ENCODE results near the gene ATP2A2. TPM values are rescaled to one million over a fixed set of nuclear protein-coding genes. Genes with fewer than 3 reads are reported as not detected.

ATP2A2 gene
- total RNA-seq, 4 donors from 2014 or later = 118 to 233 (median 163) TPM

DNA sequence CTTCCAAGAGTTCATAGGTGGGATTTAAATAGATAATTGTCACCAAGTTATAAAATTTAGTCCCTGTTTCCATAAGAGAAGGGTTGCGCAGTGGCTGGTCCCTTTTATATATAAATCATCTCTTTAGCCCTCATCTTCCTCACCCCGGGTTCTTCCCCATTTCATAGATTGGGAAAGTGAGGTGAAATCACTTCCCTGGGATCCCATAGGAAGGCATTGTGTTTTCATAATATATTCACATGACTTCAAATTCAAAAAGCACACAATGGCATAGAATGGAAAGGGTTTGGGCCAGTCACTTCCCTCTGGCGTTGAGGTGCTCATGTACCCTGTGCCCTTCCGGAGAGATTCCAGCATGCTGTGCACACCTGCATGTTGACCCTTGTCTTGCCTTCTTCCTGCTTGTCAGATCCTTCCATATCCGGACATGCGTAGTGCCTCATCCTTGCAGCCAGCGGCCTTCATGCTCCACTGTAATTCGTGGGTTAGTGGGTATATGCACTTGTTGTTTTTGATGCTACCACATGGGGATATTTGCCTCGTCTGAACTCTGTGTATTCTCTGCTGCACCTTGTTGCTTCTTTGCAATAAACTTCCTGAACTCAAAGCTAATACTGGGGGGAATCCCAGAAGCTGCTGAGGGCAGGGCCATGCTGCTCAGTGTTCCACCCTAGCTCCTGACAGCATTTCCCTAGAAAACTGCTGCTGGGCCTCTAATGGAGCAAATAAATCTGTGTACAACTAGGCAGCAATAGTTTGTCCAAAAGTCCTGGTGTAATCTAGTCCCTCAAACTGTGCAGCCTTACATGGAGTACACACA lies 62.9 kb downstream of the ATP2A2 start:
- WGBS, 2 donors (ENCODE audit: low coverage in 1 of 2) = 71 to 95% methylated on average over 2 to 9 of the region's 9 CpGs
- no peaks in the 10 kb centered on the region for H3K27me3 ChIP-seq
- ATAC-seq = no peak
- no peaks in the 10 kb centered on the region for H3K9me3 ChIP-seq
- peaks cover 16 to 100% of the 10 kb centered on the region in 2 donors for H3K36me3 ChIP-seq
- no peak for TF ChIP-seq POLR2AphosphoS5 (IDR thresholded peaks at IDR 0.05)
- TF ChIP-seq POLR2A (IDR thresholded peaks at IDR 0.05) = no peak
- TF ChIP-seq EP300 (IDR thresholded peaks at IDR 0.05) = no peak
- TF ChIP-seq, protein P1, sequence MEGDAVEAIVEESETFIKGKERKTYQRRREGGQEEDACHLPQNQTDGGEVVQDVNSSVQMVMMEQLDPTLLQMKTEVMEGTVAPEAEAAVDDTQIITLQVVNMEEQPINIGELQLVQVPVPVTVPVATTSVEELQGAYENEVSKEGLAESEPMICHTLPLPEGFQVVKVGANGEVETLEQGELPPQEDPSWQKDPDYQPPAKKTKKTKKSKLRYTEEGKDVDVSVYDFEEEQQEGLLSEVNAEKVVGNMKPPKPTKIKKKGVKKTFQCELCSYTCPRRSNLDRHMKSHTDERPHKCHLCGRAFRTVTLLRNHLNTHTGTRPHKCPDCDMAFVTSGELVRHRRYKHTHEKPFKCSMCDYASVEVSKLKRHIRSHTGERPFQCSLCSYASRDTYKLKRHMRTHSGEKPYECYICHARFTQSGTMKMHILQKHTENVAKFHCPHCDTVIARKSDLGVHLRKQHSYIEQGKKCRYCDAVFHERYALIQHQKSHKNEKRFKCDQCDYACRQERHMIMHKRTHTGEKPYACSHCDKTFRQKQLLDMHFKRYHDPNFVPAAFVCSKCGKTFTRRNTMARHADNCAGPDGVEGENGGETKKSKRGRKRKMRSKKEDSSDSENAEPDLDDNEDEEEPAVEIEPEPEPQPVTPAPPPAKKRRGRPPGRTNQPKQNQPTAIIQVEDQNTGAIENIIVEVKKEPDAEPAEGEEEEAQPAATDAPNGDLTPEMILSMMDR (IDR thresholded peaks at IDR 0.05) = no peak
- H3K4me1 ChIP-seq = peaks cover 0 to 10% (median 0%) of the 10 kb centered on the region in 3 donors
- no peak overlapping the region for H3K27ac ChIP-seq
- H3K4me3 ChIP-seq = no peak overlapping the region

GRCh38 chr12:110344657-110345056 lies 63.6 kb downstream of the ATP2A2 start:
- Histone ChIP-seq H3K27me3 (no peaks in the 10 kb centered on the region), H3K4me1 (peaks cover 0 to 3% (median 0%) of the 10 kb centered on the region in 3 donors), H3K9me3 (no peaks in the 10 kb centered on the region), H3K4me3 (no peak overlapping the region), H3K27ac (no peak overlapping the region), H3K36me3 (peaks cover 16 to 100% of the 10 kb centered on the region in 2 donors)
- TF ChIP-seq POLR2A (IDR thresholded peaks at IDR 0.05) (no peak), EP300 (IDR thresholded peaks at IDR 0.05) (no peak), POLR2AphosphoS5 (IDR thresholded peaks at IDR 0.05) (no peak)
- TF ChIP-seq, protein P1 (IDR thresholded peaks at IDR 0.05) = no peak
- ATAC-seq = no peak
- WGBS, 2 donors (ENCODE audit: low coverage in 1 of 2) = 91 to 92% methylated on average over 7 of the region's 11 CpGs

GRCh38 chr12:110345176-110345661 lies 64.2 kb downstream of the ATP2A2 start:
- no peak overlapping the region for H3K27ac ChIP-seq
- H3K9me3 ChIP-seq = no peaks in the 10 kb centered on the region
- 71 to 80% methylated on average over 3 to 5 of the region's 11 CpGs for WGBS, 2 donors (ENCODE audit: low coverage in 1 of 2)
- H3K36me3 ChIP-seq = peaks cover 16 to 100% of the 10 kb centered on the region in 2 donors
- H3K27me3 ChIP-seq = no peaks in the 10 kb centered on the region
- no peaks in the 10 kb centered on the region for H3K4me1 ChIP-seq
- H3K4me3 ChIP-seq = no peak overlapping the region
- TF ChIP-seq, protein P1 (IDR thresholded peaks at IDR 0.05) = no peak
- TF ChIP-seq EP300 (IDR thresholded peaks at IDR 0.05) = no peak
- TF ChIP-seq POLR2AphosphoS5 (IDR thresholded peaks at IDR 0.05) = no peak
- TF ChIP-seq POLR2A (IDR thresholded peaks at IDR 0.05) = no peak
- ATAC-seq = peak; percentile 49

DNA sequence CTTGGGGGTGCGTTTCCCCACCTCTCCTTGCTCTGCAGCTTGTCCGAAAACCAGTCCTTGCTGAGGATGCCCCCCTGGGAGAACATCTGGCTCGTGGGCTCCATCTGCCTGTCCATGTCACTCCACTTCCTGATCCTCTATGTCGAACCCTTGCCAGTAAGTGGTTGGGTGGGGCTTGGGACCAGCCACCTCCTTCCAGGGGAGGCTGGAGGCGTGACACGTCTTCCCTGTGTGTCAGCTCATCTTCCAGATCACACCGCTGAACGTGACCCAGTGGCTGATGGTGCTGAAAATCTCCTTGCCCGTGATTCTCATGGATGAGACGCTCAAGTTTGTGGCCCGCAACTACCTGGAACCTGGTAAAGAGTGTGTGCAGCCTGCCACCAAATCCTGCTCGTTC lies 64.9 kb downstream of the ATP2A2 start:
- H3K27me3 ChIP-seq = no peaks in the 10 kb centered on the region
- H3K36me3 ChIP-seq = peaks cover 16 to 100% of the 10 kb centered on the region in 2 donors
- no peaks in the 10 kb centered on the region for H3K4me1 ChIP-seq
- TF ChIP-seq, protein P1 (IDR thresholded peaks at IDR 0.05) = no peak
- TF ChIP-seq POLR2AphosphoS5 (IDR thresholded peaks at IDR 0.05) = no peak
- no peak for ATAC-seq
- no peaks in the 10 kb centered on the region for H3K9me3 ChIP-seq
- WGBS, 2 donors (ENCODE audit: low coverage in 1 of 2) = 81 to 82% methylated on average over 4 to 6 of the region's 12 CpGs
- H3K27ac ChIP-seq = peak overlapping the region in 1 of 4 donors; percentile 15
- no peak overlapping the region for H3K4me3 ChIP-seq

GRCh38 chr12:110347767-110348166 lies 66.7 kb downstream of the ATP2A2 start:
- H3K27ac ChIP-seq = no peak overlapping the region
- no peak for TF ChIP-seq EP300 (IDR thresholded peaks at IDR 0.05)
- TF ChIP-seq POLR2A (IDR thresholded peaks at IDR 0.05) = no peak
- TF ChIP-seq, protein P1 (IDR thresholded peaks at IDR 0.05) = no peak
- TF ChIP-seq POLR2AphosphoS5 (IDR thresholded peaks at IDR 0.05) = no peak
- H3K9me3 ChIP-seq = no peaks in the 10 kb centered on the region
- H3K27me3 ChIP-seq = no peaks in the 10 kb centered on the region
- peaks cover 11 to 89% of the 10 kb centered on the region in 2 donors for H3K36me3 ChIP-seq
- WGBS, 2 donors (ENCODE audit: low coverage in 1 of 2) = 74 to 75% methylated on average over 3 of the region's 8 CpGs
- H3K4me1 ChIP-seq = no peaks in the 10 kb centered on the region
- no peak overlapping the region for H3K4me3 ChIP-seq
- no peak for ATAC-seq
